OCI-LY1 (cell line): Measurements from ENCODE around the gene AHCYL1.
A peak's percentile ranks its signal among the peaks of the same experiment; 100 is the strongest.

Source experiments
- H2AFZ ChIP-seq: fragments of 200-600 bp; sonication (generic), shearing (Covaris generic); 2 replicates; pipeline ENCODE4 v1.6.0; 2014; ENCODE audit warnings: antibody characterized with exemption, mild to moderate bottlenecking, low read length
- H3F3A ChIP-seq: fragments of 200-600 bp; sonication (generic), shearing (Covaris generic); 2 replicates; pipeline ENCODE4 v1.6.0; 2014; ENCODE audit warnings: mild to moderate bottlenecking, antibody characterized with exemption, low read length, moderate library complexity; ENCODE audit not compliant: insufficient read depth
- H3K27ac ChIP-seq: fragments of 200-600 bp; sonication (generic); 2 replicates; pipeline ENCODE4 v1.5.1; 2014; ENCODE audit warnings: low read length, mixed run types, mild to moderate bottlenecking, low read depth; ENCODE audit not compliant: poor library complexity, severe bottlenecking
- H3K27me3 ChIP-seq: fragments of 200-600 bp; sonication (generic); 2 replicates; pipeline ENCODE4 v1.6.0; 2014; ENCODE audit warnings: antibody characterized with exemption, mild to moderate bottlenecking, low read length, moderate library complexity; ENCODE audit not compliant: insufficient read depth
- H3K36me3 ChIP-seq: fragments of 200-600 bp; sonication (generic); 2 replicates; pipeline ENCODE4 v1.6.1; 2014; ENCODE audit warnings: mild to moderate bottlenecking, antibody characterized with exemption, low read length, moderate library complexity, mixed read lengths; ENCODE audit not compliant: insufficient read depth
- H3K4me1 ChIP-seq: fragments of 200-600 bp; sonication (generic); 2 replicates; pipeline ENCODE4 v1.5.1; 2014; ENCODE audit warnings: mild to moderate bottlenecking, low read length, moderate library complexity; ENCODE audit not compliant: insufficient read depth, severe bottlenecking
- H3K4me2 ChIP-seq: fragments of 200-600 bp; sonication (generic), shearing (Covaris generic); 2 replicates; pipeline ENCODE4 v1.6.1; 2014; ENCODE audit warnings: low read length
- H3K4me3 ChIP-seq: fragments of 200-600 bp; sonication (generic); 2 replicates; pipeline ENCODE4 v1.5.1; 2014; ENCODE audit warnings: low read length, low read depth, mild to moderate bottlenecking, mixed read lengths; ENCODE audit not compliant: poor library complexity, severe bottlenecking
- H3K79me2 ChIP-seq: fragments of 200-600 bp; shearing (Covaris generic); 2 replicates; pipeline ENCODE4 v1.6.1; 2016; ENCODE audit warnings: mixed run types, low read length, mixed read lengths; ENCODE audit not compliant: insufficient read depth
- H3K9ac ChIP-seq: fragments of 200-600 bp; sonication (generic), shearing (Covaris generic); 2 replicates; pipeline ENCODE4 v1.6.1; 2014; ENCODE audit warnings: mild to moderate bottlenecking, low read length, mixed read lengths
- H3K9me2 ChIP-seq: fragments of 200-600 bp; sonication (generic), shearing (Covaris generic); 2 replicates; pipeline ENCODE4 v1.6.1; 2014; ENCODE audit warnings: low read depth, mild to moderate bottlenecking, low read length, mixed read lengths
- H3K9me3 ChIP-seq: fragments of 200-600 bp; shearing (Covaris generic); 2 replicates; pipeline ENCODE4 v1.6.1; 2014; ENCODE audit warnings: low read length, mixed read lengths
- H4K20me1 ChIP-seq: fragments of 200-600 bp; sonication (generic), shearing (Covaris generic); 2 replicates; pipeline ENCODE4 v1.6.0; 2016; ENCODE audit warnings: mild to moderate bottlenecking, low read length; ENCODE audit not compliant: insufficient read depth
- EZH2 ChIP-seq: fragments of 200-600 bp; sonication (generic), shearing (Covaris generic); IDR thresholded peaks from 2 replicates; pipeline ENCODE4 v1.8.0; 2017; ENCODE audit warnings: borderline replicate concordance, mixed run types, mild to moderate bottlenecking, antibody characterized with exemption, low read length, moderate library complexity, mixed read lengths
- TF ChIP-seq, protein P1 (sequence below): fragments of 200-600 bp; sonication (generic), shearing (Covaris generic); IDR thresholded peaks from 2 replicates; pipeline ENCODE4 v1.5.1; 2017; ENCODE audit warnings: mild to moderate bottlenecking, antibody characterized with exemption, low read length, moderate library complexity, mixed read lengths

Gene AHCYL1

DNA sequence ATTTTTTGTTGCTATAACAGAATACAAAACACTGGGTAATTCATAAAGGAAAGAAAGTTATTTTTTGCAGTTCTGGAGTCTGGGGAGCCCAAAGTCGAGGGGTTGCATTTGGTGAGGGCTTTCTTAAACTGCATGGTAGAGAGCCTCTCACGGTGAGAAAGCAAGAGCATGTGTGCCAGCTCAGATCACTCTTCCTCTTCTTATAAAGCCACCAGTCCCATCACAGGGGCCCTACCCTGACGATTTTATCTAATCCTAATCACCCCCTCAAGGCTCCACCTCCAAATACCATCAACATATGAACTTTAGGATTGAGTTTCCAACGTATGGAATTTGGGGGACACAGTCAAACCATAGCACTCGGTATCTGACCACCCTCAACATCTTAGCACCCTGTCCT lies 48.9 kb downstream of the AHCYL1 start:
- Histone ChIP-seq H3K79me2 (peaks cover 8% of the 10 kb centered on the region), H3K9ac (peak overlapping the region; percentile 40; the same call in 1 of the 2 replicates), H3K4me2 (peak overlapping the region; percentile 67; the same call in 1 of the 2 replicates)

DNA sequence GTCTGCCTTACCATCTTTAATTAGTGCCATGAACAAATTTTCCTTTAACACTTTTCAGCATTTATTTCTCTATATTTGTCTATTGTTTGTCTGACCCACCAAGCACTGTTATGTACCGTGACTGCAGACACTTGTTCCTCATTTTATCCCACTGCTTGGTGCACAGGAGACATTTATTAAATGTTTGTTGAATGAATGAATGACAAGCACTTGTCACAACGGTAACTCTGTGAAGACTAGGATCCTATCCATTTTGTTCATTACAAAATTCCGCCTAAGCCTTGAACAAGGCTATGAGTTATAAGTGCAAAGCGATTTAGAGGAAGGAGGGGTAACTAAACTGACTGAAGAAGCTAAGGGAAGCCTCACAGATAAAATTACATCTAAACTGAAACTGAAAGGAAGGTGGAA lies 49.5 kb downstream of the AHCYL1 start:
- Histone ChIP-seq H4K20me1 (no peaks in the 10 kb centered on the region), H3K4me3 (peak overlapping the region; percentile 79), H3K27me3 (no peaks in the 10 kb centered on the region), H3K4me1 (peaks cover 49% of the 10 kb centered on the region), H3K9me3 (no peaks in the 10 kb centered on the region), H3K79me2 (peaks cover 8% of the 10 kb centered on the region), H3K9ac (peak overlapping the region; percentile 40), H3K9me2 (no peaks in the 10 kb centered on the region), H2AFZ (no peak overlapping the region), H3F3A (no peaks in the 10 kb centered on the region), H3K27ac (peak overlapping the region; percentile 35), H3K36me3 (peaks cover 19% of the 10 kb centered on the region; the same call in 1 of the 2 replicates), H3K4me2 (peak overlapping the region; percentile 67)
- TF ChIP-seq, protein P1, sequence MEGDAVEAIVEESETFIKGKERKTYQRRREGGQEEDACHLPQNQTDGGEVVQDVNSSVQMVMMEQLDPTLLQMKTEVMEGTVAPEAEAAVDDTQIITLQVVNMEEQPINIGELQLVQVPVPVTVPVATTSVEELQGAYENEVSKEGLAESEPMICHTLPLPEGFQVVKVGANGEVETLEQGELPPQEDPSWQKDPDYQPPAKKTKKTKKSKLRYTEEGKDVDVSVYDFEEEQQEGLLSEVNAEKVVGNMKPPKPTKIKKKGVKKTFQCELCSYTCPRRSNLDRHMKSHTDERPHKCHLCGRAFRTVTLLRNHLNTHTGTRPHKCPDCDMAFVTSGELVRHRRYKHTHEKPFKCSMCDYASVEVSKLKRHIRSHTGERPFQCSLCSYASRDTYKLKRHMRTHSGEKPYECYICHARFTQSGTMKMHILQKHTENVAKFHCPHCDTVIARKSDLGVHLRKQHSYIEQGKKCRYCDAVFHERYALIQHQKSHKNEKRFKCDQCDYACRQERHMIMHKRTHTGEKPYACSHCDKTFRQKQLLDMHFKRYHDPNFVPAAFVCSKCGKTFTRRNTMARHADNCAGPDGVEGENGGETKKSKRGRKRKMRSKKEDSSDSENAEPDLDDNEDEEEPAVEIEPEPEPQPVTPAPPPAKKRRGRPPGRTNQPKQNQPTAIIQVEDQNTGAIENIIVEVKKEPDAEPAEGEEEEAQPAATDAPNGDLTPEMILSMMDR: no peak
- no peak for TF ChIP-seq EZH2

More for the DNA sequence above, 48.9 kb downstream of the AHCYL1 start:
- H3K4me1 ChIP-seq: peaks cover 49% of the 10 kb centered on the region
- peak overlapping the region; percentile 35 for H3K27ac ChIP-seq
- H3F3A ChIP-seq: no peaks in the 10 kb centered on the region
- H3K4me3 ChIP-seq: peak overlapping the region; percentile 79
- H3K9me3 ChIP-seq: no peaks in the 10 kb centered on the region
- no peaks in the 10 kb centered on the region for H3K9me2 ChIP-seq
- peaks cover 13% of the 10 kb centered on the region; the same call in 1 of the 2 replicates for H3K36me3 ChIP-seq
- TF ChIP-seq, protein P1: no peak
- TF ChIP-seq EZH2: no peak
- no peaks in the 10 kb centered on the region for H4K20me1 ChIP-seq
- H3K27me3 ChIP-seq: no peaks in the 10 kb centered on the region
- peak overlapping the region; percentile 11 for H2AFZ ChIP-seq

- no peaks in the 10 kb centered on the region for H3K27me3 ChIP-seq
- peak within 1 kb of the TSS; percentile 35 for H3K27ac ChIP-seq
Observed at GRCh38 chr1:110034451-110035235, 50.1 kb downstream of the AHCYL1 start, which contains the start of gene STRIP1. TSS of gene STRIP1 (plus strand) at chr1:110034624. CDS start at chr1:110034638, 14 bp downstream.

More at GRCh38 chr1:110034451-110035235, 50.1 kb downstream of the AHCYL1 start, which contains the start of gene STRIP1:
- Histone ChIP-seq H3K36me3 (peaks cover 25% of the 10 kb centered on the region), H2AFZ (peak within 1 kb of the TSS; percentile 11), H3K9me3 (no peaks in the 10 kb centered on the region), H3F3A (no peaks in the 10 kb centered on the region), H3K4me1 (peaks cover 49% of the 10 kb centered on the region), H4K20me1 (no peaks in the 10 kb centered on the region), H3K9me2 (no peaks in the 10 kb centered on the region), H3K4me2 (peak within 1 kb of the TSS; percentile 67), H3K79me2 (peaks cover 8% of the 10 kb centered on the region), H3K4me3 (peak within 1 kb of the TSS; percentile 79), H3K9ac (peak within 1 kb of the TSS; percentile 88)
- no peak for TF ChIP-seq EZH2
- TF ChIP-seq, protein P1: no peak
